GM21360 (cell line): ENCODE measurements around the gene STX10.
A peak's percentile ranks its signal among the peaks of the same experiment; 100 is the strongest.

Experiments
- ATAC-seq: cut with Tn5 transposase; IDR thresholded peaks from one replicate; pipeline ENCODE4 v1.9.1; 2021; ENCODE audit warnings: mild to moderate bottlenecking, moderate library complexity; ENCODE audit not compliant: unreplicated experiment

Gene STX10

GRCh38 chr19:13121551-13122274 lies 28.5 kb downstream of the STX10 start:
- no peak for ATAC-seq

GRCh38 chr19:13120817-13121216 lies 29.4 kb downstream of the STX10 start:
- ATAC-seq, result no peak

GRCh38 chr19:13120031-13120430 lies 30.1 kb downstream of the STX10 start:
- ATAC-seq, result no peak

GRCh38 chr19:13119627-13120026 lies 30.5 kb downstream of the STX10 start:
- no peak for ATAC-seq

GRCh38 chr19:13118424-13119193 lies 31.6 kb downstream of the STX10 start:
- ATAC-seq, result peak; percentile 7

- peak; percentile 56 for ATAC-seq
These were observed 32.3 kb downstream of the STX10 start, which contains the start of gene NACC1 for GRCh38 chr19:13117772-13118423. Gene NACC1, plus strand, starts transcription at chr19:13118264. Its CDS starts 16,944 bp downstream, at chr19:13135208.

GRCh38 chr19:13117176-13117771 lies 32.9 kb downstream of the STX10 start:
- ATAC-seq, result peak; percentile 3

- peak; percentile 43 for ATAC-seq
These were observed 33.6 kb downstream of the STX10 start, which contains the start of gene TRMT1 for GRCh38 chr19:13116282-13117175. Gene TRMT1, minus strand, starts transcription at chr19:13116740. Its CDS starts 341 bp downstream, at chr19:13116399.

- ATAC-seq, result no peak
These were observed 34.3 kb downstream of the STX10 start for GRCh38 chr19:13115936-13116281.

GRCh38 chr19:13112555-13112954 lies 37.6 kb downstream of the STX10 start:
- no peak for ATAC-seq

- no peak for ATAC-seq
These were observed 40.0 kb downstream of the STX10 start for GRCh38 chr19:13110099-13110610.

GRCh38 chr19:13109361-13110098 lies 40.6 kb downstream of the STX10 start:
- no peak for ATAC-seq

GRCh38 chr19:13104848-13105711 lies 45.1 kb downstream of the STX10 start:
- no peak for ATAC-seq

GRCh38 chr19:13104360-13104847 lies 45.8 kb downstream of the STX10 start:
- ATAC-seq, result peak; percentile 31

GRCh38 chr19:13103581-13104359 lies 46.4 kb downstream of the STX10 start:
- ATAC-seq, result no peak

GRCh38 chr19:13102666-13103580 lies 47.3 kb downstream of the STX10 start, which contains the start of gene LYL1:
Gene LYL1, minus strand, starts transcription at chr19:13102858. Its CDS starts 1,687 bp downstream, at chr19:13101171.
- peak; percentile 30 for ATAC-seq

- no peak for ATAC-seq
These were observed 47.8 kb downstream of the STX10 start for GRCh38 chr19:13102416-13102665.
